Osteoblast (primary cell): ENCODE data around the gene COLEC12. TPM values are rescaled to one million over a fixed set of nuclear protein-coding genes. Genes with fewer than 3 reads are reported as not detected.
A peak's percentile ranks its signal among the peaks of the same experiment; 100 is the strongest.

ENCODE experiments used
- DNase-seq: peaks from one replicate; pipeline ENCODE4 v3.0.0; 2011; ENCODE audit warnings: low spot score, mixed read lengths; ENCODE audit not compliant: insufficient read length; ENCODE audit errors: missing footprints
- H2AFZ ChIP-seq: 2 replicates; pipeline ENCODE4 v1.6.0; 2011; ENCODE audit warnings: mild to moderate bottlenecking, low read length
- H3K27ac ChIP-seq: 2 replicates; pipeline ENCODE4 v1.5.1; 2011; ENCODE audit warnings: mild to moderate bottlenecking, low read depth, low read length, moderate library complexity
- H3K27me3 ChIP-seq: 2 replicates; pipeline ENCODE4 v1.6.0; 2012; ENCODE audit warnings: mild to moderate bottlenecking, control low read depth, inconsistent platforms, low read length, moderate library complexity; ENCODE audit not compliant: insufficient read depth
- H3K36me3 ChIP-seq: 2 replicates; pipeline ENCODE4 v1.5.1; 2011; ENCODE audit warnings: mild to moderate bottlenecking, low read length, control low read depth, moderate library complexity; ENCODE audit not compliant: insufficient read depth
- H3K4me1 ChIP-seq: 2 replicates; pipeline ENCODE4 v1.5.1; 2011; ENCODE audit warnings: mild to moderate bottlenecking, low read length, control low read depth, moderate library complexity; ENCODE audit not compliant: insufficient read depth
- H3K4me2 ChIP-seq: 2 replicates; pipeline ENCODE4 v1.6.0; 2011; ENCODE audit warnings: mild to moderate bottlenecking, low read length; ENCODE audit not compliant: insufficient read depth
- H3K4me3 ChIP-seq: fragments of 200-600 bp; sonication (generic); 3 replicates; pipeline ENCODE4 v1.5.1; 2012; ENCODE audit warnings: mild to moderate bottlenecking, low read length, inconsistent platforms; ENCODE audit not compliant: insufficient read depth
- H3K79me2 ChIP-seq: 2 replicates; pipeline ENCODE4 v1.6.0; 2012; ENCODE audit warnings: mild to moderate bottlenecking, low read length, control low read depth, inconsistent platforms; ENCODE audit not compliant: insufficient read depth
- H3K9me3 ChIP-seq: 2 replicates; pipeline ENCODE4 v1.5.1; 2011; ENCODE audit warnings: low read depth, low read length, control low read depth
- H4K20me1 ChIP-seq: 2 replicates; pipeline ENCODE4 v1.6.0; 2012; ENCODE audit warnings: mild to moderate bottlenecking, low read length, control low read depth; ENCODE audit not compliant: insufficient read depth
- total RNA-seq: library from RNA; depleted of rRNA; stranded (reverse); fragments of >200 nt; gene quantifications from 2 replicates; pipeline ENCODE4 v1.2.3, GENCODE V29; 2012
- TF ChIP-seq, protein P1 (sequence below): IDR thresholded peaks from 2 replicates; pipeline ENCODE4 v1.5.1; 2011; ENCODE audit warnings: mild to moderate bottlenecking, low read depth, low read length, moderate library complexity; ENCODE audit errors: extremely low read depth

The COLEC12 gene
- total RNA-seq, 1 donor: 38.0 TPM

DNA sequence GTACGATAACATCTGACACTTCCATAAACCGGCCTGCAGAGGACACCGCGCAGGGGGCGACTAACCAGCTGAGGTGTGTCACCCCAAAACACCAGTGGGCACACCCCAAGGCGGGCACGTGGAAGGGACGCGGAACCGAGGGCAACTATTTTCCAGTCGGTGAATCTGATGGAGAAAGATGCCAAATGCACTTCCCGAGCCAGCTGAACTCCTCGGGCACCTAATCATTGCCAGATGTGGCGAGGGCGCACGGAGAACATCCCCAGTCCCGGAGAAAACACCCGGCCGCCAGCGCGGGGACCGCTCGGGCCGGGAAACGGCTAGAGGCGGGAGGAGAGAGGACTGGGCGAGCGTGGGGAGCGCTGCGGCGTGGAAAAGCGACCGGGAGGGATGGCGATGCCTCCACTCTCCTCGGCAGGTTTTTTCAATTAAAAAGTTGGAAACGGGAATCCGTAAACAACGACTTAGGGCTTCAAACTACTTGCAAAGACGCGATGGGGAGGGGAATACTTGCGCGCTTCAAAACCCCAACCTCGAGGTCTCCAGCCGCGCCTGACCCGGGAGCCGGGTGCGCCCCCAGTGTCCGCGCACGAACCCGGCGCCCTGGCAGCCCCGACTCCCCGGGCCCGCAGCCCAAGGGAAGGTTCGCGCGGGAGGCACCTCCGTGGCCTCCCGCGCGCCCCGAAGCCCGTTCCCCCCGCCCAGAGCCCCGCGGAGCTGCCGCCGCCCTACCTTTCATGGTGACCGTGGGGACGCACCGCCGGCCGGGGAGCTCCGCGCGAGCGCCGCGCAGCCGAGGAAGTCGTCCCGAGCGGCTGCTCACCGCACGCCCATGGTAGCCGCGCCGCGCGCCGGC, 497 bp downstream of the COLEC12 start:
- H3K4me2 ChIP-seq: peak overlapping the region; percentile 89
- H2AFZ ChIP-seq: no peak overlapping the region
- TF ChIP-seq, protein P1, sequence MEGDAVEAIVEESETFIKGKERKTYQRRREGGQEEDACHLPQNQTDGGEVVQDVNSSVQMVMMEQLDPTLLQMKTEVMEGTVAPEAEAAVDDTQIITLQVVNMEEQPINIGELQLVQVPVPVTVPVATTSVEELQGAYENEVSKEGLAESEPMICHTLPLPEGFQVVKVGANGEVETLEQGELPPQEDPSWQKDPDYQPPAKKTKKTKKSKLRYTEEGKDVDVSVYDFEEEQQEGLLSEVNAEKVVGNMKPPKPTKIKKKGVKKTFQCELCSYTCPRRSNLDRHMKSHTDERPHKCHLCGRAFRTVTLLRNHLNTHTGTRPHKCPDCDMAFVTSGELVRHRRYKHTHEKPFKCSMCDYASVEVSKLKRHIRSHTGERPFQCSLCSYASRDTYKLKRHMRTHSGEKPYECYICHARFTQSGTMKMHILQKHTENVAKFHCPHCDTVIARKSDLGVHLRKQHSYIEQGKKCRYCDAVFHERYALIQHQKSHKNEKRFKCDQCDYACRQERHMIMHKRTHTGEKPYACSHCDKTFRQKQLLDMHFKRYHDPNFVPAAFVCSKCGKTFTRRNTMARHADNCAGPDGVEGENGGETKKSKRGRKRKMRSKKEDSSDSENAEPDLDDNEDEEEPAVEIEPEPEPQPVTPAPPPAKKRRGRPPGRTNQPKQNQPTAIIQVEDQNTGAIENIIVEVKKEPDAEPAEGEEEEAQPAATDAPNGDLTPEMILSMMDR: no peak
- H3K36me3 ChIP-seq: no peaks in the 10 kb centered on the region
- H3K9me3 ChIP-seq: no peaks in the 10 kb centered on the region
- no peaks in the 10 kb centered on the region for H4K20me1 ChIP-seq
- peaks cover 13% of the 10 kb centered on the region for H3K27me3 ChIP-seq
- H3K79me2 ChIP-seq: peaks cover 8% of the 10 kb centered on the region
- H3K4me1 ChIP-seq: peaks cover 26% of the 10 kb centered on the region
- peak overlapping the region; percentile 81 for H3K4me3 ChIP-seq
- H3K27ac ChIP-seq: peak overlapping the region; percentile 89
- DNase-seq: peak; percentile 91

DNA sequence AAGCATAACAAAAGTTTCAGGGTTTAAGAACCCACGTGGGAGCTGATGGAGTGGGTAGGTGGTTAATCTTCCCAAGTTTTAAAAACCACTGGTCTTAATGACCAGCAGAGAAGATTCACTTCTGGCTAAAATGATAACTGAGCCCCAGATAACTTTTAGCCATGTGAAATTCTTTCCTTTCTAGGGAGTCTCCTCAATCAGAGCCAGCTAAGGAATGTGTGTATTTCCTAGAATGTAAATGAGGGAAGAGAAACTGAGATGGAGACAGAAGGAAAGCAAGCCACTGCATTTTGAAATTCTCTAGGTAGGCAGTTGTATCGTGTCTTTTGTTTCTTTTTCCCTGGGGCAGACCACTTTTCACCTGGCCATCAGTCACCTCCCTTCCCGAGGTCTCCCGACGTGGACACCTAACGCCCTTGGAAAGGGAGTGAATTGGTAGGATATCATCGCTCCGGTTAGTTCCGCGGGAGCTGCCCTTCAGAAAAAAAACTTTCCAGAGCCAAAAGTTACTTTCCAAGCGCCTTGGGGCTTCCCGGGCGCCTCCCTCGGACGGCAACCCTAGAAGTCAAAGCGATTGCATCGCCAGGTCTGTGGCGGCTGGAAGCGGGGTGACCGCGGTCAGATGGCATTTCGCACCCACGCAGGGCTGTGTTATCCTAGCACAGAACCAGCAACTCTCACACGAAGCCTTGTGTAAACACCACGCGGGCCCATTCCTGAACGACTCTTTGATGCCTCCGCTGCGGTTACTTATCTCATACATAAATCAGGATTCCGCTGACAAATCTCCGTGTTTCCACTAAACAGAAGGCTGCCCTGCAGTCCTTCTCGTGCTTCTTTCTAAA, 1.3 kb downstream of the COLEC12 start:
- TF ChIP-seq, protein P1: no peak
- Histone ChIP-seq H3K27ac (peak overlapping the region; percentile 89), H3K9me3 (no peaks in the 10 kb centered on the region), H3K4me2 (peak overlapping the region; percentile 89), H4K20me1 (no peaks in the 10 kb centered on the region), H3K27me3 (peaks cover 13% of the 10 kb centered on the region), H3K4me3 (peak overlapping the region; percentile 81), H3K4me1 (peaks cover 34% of the 10 kb centered on the region), H3K36me3 (no peaks in the 10 kb centered on the region), H3K79me2 (peaks cover 8% of the 10 kb centered on the region), H2AFZ (no peak overlapping the region)
- peak; percentile 92 for DNase-seq

DNA sequence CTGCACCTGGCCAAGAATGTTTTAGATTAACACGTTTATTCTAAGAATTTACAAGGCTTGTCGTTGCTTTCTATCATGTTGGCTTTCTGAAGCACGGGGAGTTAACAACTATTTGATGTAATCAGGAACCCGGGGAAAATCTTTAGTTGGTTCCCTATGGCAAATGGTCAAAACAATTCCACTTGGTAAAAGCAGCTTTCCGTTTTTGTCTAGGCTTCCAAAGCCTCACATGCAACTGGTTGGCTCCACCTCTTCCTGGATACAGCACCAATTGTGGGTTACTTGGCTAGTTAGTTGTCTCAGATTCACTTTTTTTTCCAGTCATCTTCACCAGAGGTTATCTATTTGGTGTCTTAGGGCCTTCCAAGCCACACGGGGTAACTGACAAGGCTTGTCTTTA, 2.8 kb downstream of the COLEC12 start:
- DNase-seq: no peak
- peaks cover 13% of the 10 kb centered on the region for H3K79me2 ChIP-seq
- H3K4me3 ChIP-seq: no peak overlapping the region
- no peak overlapping the region for H3K4me2 ChIP-seq
- H2AFZ ChIP-seq: no peak overlapping the region
- H4K20me1 ChIP-seq: no peaks in the 10 kb centered on the region
- H3K27ac ChIP-seq: no peak overlapping the region
- no peaks in the 10 kb centered on the region for H3K9me3 ChIP-seq
- peaks cover 13% of the 10 kb centered on the region for H3K27me3 ChIP-seq
- no peaks in the 10 kb centered on the region for H3K36me3 ChIP-seq
- H3K4me1 ChIP-seq: peaks cover 43% of the 10 kb centered on the region
- TF ChIP-seq, protein P1: no peak

DNA sequence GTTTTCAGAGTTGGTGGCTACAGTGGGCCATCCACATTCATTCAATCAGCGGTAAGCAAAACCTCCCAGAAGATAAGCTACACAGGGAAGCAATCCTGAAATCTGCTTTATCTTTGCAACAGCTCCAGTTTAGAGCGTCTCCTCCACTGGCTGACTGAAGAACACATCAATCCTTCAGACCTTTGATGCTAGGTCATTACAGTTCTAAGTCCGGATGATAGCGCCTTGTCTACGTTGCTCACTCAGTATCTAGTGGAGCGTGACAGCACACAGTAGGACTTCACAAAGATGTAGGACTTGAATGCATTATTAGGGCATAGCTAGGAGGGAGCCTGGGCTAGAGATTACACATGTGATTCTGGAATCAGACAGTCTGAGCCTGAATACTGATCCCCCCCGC, 5.0 kb downstream of the COLEC12 start:
- Histone ChIP-seq H3K4me2 (peak overlapping the region; percentile 14), H3K4me3 (no peak overlapping the region), H3K27ac (peak overlapping the region; percentile 96), H3K9me3 (no peaks in the 10 kb centered on the region), H2AFZ (no peak overlapping the region), H4K20me1 (no peaks in the 10 kb centered on the region), H3K79me2 (peaks cover 22% of the 10 kb centered on the region), H3K36me3 (no peaks in the 10 kb centered on the region), H3K4me1 (peaks cover 49% of the 10 kb centered on the region), H3K27me3 (no peaks in the 10 kb centered on the region)
- TF ChIP-seq, protein P1: no peak
- no peak for DNase-seq
